Measurements from ENCODE around the gene MYO3B. TPM values are rescaled to one million over a fixed set of nuclear protein-coding genes. Genes with fewer than 3 reads are reported as not detected.

The MYO3B gene
- total RNA-seq, 1 experiment from 2014 or later = 0.09 TPM

DNA sequence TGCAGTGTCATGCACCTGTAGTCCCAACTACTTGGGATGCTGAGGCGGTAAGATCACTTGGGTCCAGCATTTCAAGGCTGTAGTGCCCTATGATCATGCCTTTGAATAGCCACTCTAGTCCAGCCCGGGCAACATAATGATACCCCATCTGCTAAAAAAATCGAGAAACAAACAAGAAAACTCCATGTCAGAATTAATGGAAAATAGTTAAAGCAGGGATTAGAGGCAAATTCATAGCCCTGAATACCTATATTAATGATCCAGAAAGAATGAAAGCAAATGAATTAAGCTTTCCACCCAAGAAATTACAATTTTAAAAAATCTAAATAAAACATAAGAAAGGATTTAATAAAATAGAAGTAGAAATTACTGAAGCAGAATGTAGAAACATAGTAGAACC is 143.0 kb downstream of the MYO3B start:
- no peaks in the 10 kb centered on the region for H3K36me3 ChIP-seq (ENCODE audit: control insufficient read depth, insufficient read depth, low read length)
- no peaks in the 10 kb centered on the region; the same call in 1 of the 2 replicates for H3K27me3 ChIP-seq (replicated peaks; ENCODE audit: control insufficient read depth, insufficient read depth, low read length)
- Mint-ChIP-seq H3K36me3 (ENCODE audit: insufficient read depth, unreplicated experiment) (no peaks in the 10 kb centered on the region), H3K4me3 (ENCODE audit: unreplicated experiment) (no peak overlapping the region), H3K27me3 (ENCODE audit: insufficient read depth, unreplicated experiment) (no peaks in the 10 kb centered on the region), H3K9me3 (ENCODE audit: unreplicated experiment) (no peaks in the 10 kb centered on the region), H3K27ac (ENCODE audit: unreplicated experiment) (no peak overlapping the region), H3K4me1 (ENCODE audit: low read depth, unreplicated experiment) (peaks cover 9% of the 10 kb centered on the region)
- ChIA-PET POLR2A (no interaction called here), CTCF (no interaction called here)
- H3K4me1 ChIP-seq = peaks cover 7% of the 10 kb centered on the region; the same call in 1 of the 2 replicates
- TF ChIP-seq, protein P1, sequence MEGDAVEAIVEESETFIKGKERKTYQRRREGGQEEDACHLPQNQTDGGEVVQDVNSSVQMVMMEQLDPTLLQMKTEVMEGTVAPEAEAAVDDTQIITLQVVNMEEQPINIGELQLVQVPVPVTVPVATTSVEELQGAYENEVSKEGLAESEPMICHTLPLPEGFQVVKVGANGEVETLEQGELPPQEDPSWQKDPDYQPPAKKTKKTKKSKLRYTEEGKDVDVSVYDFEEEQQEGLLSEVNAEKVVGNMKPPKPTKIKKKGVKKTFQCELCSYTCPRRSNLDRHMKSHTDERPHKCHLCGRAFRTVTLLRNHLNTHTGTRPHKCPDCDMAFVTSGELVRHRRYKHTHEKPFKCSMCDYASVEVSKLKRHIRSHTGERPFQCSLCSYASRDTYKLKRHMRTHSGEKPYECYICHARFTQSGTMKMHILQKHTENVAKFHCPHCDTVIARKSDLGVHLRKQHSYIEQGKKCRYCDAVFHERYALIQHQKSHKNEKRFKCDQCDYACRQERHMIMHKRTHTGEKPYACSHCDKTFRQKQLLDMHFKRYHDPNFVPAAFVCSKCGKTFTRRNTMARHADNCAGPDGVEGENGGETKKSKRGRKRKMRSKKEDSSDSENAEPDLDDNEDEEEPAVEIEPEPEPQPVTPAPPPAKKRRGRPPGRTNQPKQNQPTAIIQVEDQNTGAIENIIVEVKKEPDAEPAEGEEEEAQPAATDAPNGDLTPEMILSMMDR (IDR thresholded peaks at IDR 0.05; ENCODE audit: insufficient read depth in 1 of 2, low read depth in 1 of 2, low read length in 1 of 2, severe bottlenecking in 1 of 2, unreplicated experiment in 1 of 2) = no peak
- DNase-seq = no peak
- H3K9me3 ChIP-seq = peaks cover 8% of the 10 kb centered on the region
- no peak overlapping the region for H3K4me3 ChIP-seq (ENCODE audit: low read depth, low read length)
- intact Hi-C loops (cut with micrococcal nuclease; ENCODE audit: unreplicated experiment) = no loop called here
- BruUV-seq (replicated peaks) = no TSS peak

DNA sequence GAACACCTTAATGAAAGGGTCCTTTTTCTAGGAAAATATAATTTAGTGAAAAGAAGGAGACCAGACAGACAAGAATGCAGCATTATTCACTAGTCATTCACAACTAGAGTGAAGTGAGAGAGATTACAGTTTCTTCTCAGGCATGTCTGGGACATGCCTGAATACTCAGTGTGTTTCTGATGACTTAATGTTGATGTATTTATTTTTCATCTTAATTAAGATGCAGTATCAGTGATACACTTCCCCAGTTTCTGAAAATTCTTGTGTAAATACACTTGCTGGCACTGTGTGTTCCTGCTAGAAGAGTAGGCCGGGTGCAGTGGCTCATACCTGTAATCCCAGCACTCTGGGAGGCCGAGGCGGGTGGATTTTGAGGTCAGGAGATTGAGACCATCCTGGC is 143.6 kb downstream of the MYO3B start:
- peaks cover 9% of the 10 kb centered on the region for H3K4me1 Mint-ChIP-seq (ENCODE audit: low read depth, unreplicated experiment)
- Histone ChIP-seq H3K4me1 (peaks cover 7% of the 10 kb centered on the region; the same call in 1 of the 2 replicates), H3K9me3 (peaks cover 8% of the 10 kb centered on the region), H3K27me3 (replicated peaks; ENCODE audit: control insufficient read depth, insufficient read depth, low read length) (no peaks in the 10 kb centered on the region; the same call in 1 of the 2 replicates), H3K4me3 (ENCODE audit: low read depth, low read length) (no peak overlapping the region), H3K36me3 (ENCODE audit: control insufficient read depth, insufficient read depth, low read length) (no peaks in the 10 kb centered on the region)
- intact Hi-C loops (cut with micrococcal nuclease; ENCODE audit: unreplicated experiment) = no loop called here
- ChIA-PET CTCF (no interaction called here), POLR2A (no interaction called here)
- no peaks in the 10 kb centered on the region for H3K36me3 Mint-ChIP-seq (ENCODE audit: insufficient read depth, unreplicated experiment)
- DNase-seq = no peak
- no peaks in the 10 kb centered on the region for H3K9me3 Mint-ChIP-seq (ENCODE audit: unreplicated experiment)
- TF ChIP-seq, protein P1 (IDR thresholded peaks at IDR 0.05; ENCODE audit: insufficient read depth in 1 of 2, low read depth in 1 of 2, low read length in 1 of 2, severe bottlenecking in 1 of 2, unreplicated experiment in 1 of 2) = no peak
- H3K27me3 Mint-ChIP-seq (ENCODE audit: insufficient read depth, unreplicated experiment) = no peaks in the 10 kb centered on the region
- H3K27ac Mint-ChIP-seq (ENCODE audit: unreplicated experiment) = no peak overlapping the region
- no peak overlapping the region for H3K4me3 Mint-ChIP-seq (ENCODE audit: unreplicated experiment)
- no TSS peak for BruUV-seq (replicated peaks)

DNA sequence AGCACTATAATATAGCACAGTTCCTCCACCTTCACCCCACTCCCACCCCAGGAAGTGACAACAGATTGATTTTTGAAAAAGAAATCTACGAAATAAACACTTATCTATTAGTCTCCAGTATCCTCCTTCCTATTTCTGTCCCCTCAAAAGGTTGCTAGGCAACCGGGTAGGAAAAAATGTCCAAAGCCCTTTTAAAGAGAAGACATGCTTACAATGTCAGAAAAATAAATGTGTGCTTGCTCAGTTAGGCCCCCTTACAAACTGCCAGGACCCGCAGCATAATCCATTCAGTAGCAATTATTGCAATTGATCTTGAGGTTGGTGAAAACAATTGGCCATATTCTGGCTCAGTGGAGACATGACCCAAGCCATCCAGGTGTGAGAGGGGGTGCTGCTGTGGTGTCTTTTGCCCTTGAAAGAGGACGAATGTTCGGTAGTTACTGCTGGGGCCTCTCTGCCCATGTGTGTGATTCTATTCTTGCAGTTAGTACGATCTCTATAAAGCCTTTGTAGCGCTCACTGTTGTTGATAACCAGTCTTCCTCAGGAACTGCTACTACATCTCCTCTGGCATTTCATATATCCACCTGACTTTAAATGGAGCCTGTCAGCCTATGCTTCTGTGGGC is 144.3 kb downstream of the MYO3B start:
- no peak for DNase-seq
- ChIA-PET POLR2A (no interaction called here), CTCF (no interaction called here)
- peaks cover 7% of the 10 kb centered on the region; the same call in 1 of the 2 replicates for H3K4me1 ChIP-seq
- H3K9me3 ChIP-seq = peaks cover 8% of the 10 kb centered on the region
- TF ChIP-seq, protein P1 (IDR thresholded peaks at IDR 0.05; ENCODE audit: insufficient read depth in 1 of 2, low read depth in 1 of 2, low read length in 1 of 2, severe bottlenecking in 1 of 2, unreplicated experiment in 1 of 2) = no peak
- H3K36me3 Mint-ChIP-seq (ENCODE audit: insufficient read depth, unreplicated experiment) = no peaks in the 10 kb centered on the region
- no peak overlapping the region for H3K27ac Mint-ChIP-seq (ENCODE audit: unreplicated experiment)
- no peaks in the 10 kb centered on the region for H3K27me3 Mint-ChIP-seq (ENCODE audit: insufficient read depth, unreplicated experiment)
- H3K9me3 Mint-ChIP-seq (ENCODE audit: unreplicated experiment) = no peaks in the 10 kb centered on the region
- intact Hi-C loops (cut with micrococcal nuclease; ENCODE audit: unreplicated experiment) = no loop called here
- no TSS peak for BruUV-seq (replicated peaks)
- H3K4me3 ChIP-seq (ENCODE audit: low read depth, low read length) = no peak overlapping the region
- peaks cover 9% of the 10 kb centered on the region for H3K4me1 Mint-ChIP-seq (ENCODE audit: low read depth, unreplicated experiment)
- no peak overlapping the region for H3K4me3 Mint-ChIP-seq (ENCODE audit: unreplicated experiment)
- no peaks in the 10 kb centered on the region; the same call in 1 of the 2 replicates for H3K27me3 ChIP-seq (replicated peaks; ENCODE audit: control insufficient read depth, insufficient read depth, low read length)
- no peaks in the 10 kb centered on the region for H3K36me3 ChIP-seq (ENCODE audit: control insufficient read depth, insufficient read depth, low read length)

Measured in Caco-2 (cell line).